Hepatocyte (in vitro differentiated cells): Measurements from ENCODE around the gene SPCS2.

ENCODE experiments used
- CTCF ChIP-seq: fragments of 200-600 bp; sonication (generic); IDR thresholded peaks from 2 replicates; pipeline ENCODE4 v1.5.1; 2016; ENCODE audit warnings: antibody characterized with exemption, mild to moderate bottlenecking; ENCODE audit not compliant: poor library complexity
- EZH2 ChIP-seq: fragments of 200-600 bp; sonication (generic); IDR thresholded peaks from 2 replicates; pipeline ENCODE4 v1.6.1; 2016; ENCODE audit warnings: antibody characterized with exemption, mild to moderate bottlenecking, borderline replicate concordance

- no peak for TF ChIP-seq CTCF
- no peak for TF ChIP-seq EZH2
These were observed 21.9 kb downstream of the SPCS2 start for GRCh38 chr11:74970852-74971395.
